GM23248 (cell line): ENCODE measurements around the gene C12orf56. TPM values are rescaled to one million over a fixed set of nuclear protein-coding genes. Genes with fewer than 3 reads are reported as not detected.

Source experiments
- DNase-seq: peaks from one replicate; pipeline ENCODE4 v3.0.0-alpha.2; 2015
- H2AFZ ChIP-seq: fragments of 200-600 bp; sonication (generic); 2 replicates; pipeline ENCODE4 v1.6.1; 2016; ENCODE audit warnings: antibody characterized with exemption
- H3F3A ChIP-seq: fragments of 200-600 bp; sonication (generic); 2 replicates; pipeline ENCODE4 v1.6.1; 2016; ENCODE audit warnings: mild to moderate bottlenecking, antibody characterized with exemption, mixed run types; ENCODE audit not compliant: insufficient read depth
- H3K27ac ChIP-seq: fragments of 200-600 bp; sonication (generic); 2 replicates; pipeline ENCODE4 v1.5.1; 2016; ENCODE audit warnings: mild to moderate bottlenecking
- H3K27me3 ChIP-seq: fragments of 200-600 bp; sonication (generic); replicated peaks from 2 replicates; pipeline ENCODE4 v1.6.1; 2016; ENCODE audit warnings: mild to moderate bottlenecking; ENCODE audit not compliant: insufficient read depth
- H3K36me3 ChIP-seq: fragments of 200-600 bp; sonication (generic); 2 replicates; pipeline ENCODE4 v1.6.1; 2016; ENCODE audit warnings: low read depth, mild to moderate bottlenecking
- H3K4me1 ChIP-seq: fragments of 200-600 bp; sonication (generic); 2 replicates; pipeline ENCODE4 v1.6.1; 2016; ENCODE audit warnings: mild to moderate bottlenecking; ENCODE audit not compliant: insufficient read depth
- H3K4me2 ChIP-seq: fragments of 200-600 bp; sonication (generic); one replicate; pipeline ENCODE4 v1.6.1; 2016; ENCODE audit warnings: mild to moderate bottlenecking; ENCODE audit not compliant: unreplicated experiment
- H3K4me3 ChIP-seq: fragments of 200-600 bp; sonication (generic); 2 replicates; pipeline ENCODE4 v1.5.1; 2016; ENCODE audit warnings: mild to moderate bottlenecking
- H3K79me2 ChIP-seq: fragments of 200-600 bp; sonication (generic); 2 replicates; pipeline ENCODE4 v1.6.1; 2016; ENCODE audit warnings: mild to moderate bottlenecking; ENCODE audit not compliant: insufficient read depth
- H3K9ac ChIP-seq: fragments of 200-600 bp; sonication (generic); 2 replicates; pipeline ENCODE4 v1.6.1; 2016; ENCODE audit warnings: mild to moderate bottlenecking
- H3K9me2 ChIP-seq: fragments of 200-600 bp; sonication (generic); 2 replicates; pipeline ENCODE4 v1.6.1; 2016; ENCODE audit warnings: mixed run types, mild to moderate bottlenecking, moderate library complexity; ENCODE audit not compliant: insufficient read depth
- H3K9me3 ChIP-seq: fragments of 200-600 bp; sonication (generic); one replicate; pipeline ENCODE4 v1.6.1; 2017; ENCODE audit warnings: low read depth
- H4K20me1 ChIP-seq: fragments of 200-600 bp; sonication (generic); 2 replicates; pipeline ENCODE4 v1.6.0; 2016; ENCODE audit not compliant: insufficient read depth
- EZH2 ChIP-seq: fragments of 200-600 bp; sonication (generic); IDR thresholded peaks from 2 replicates; pipeline ENCODE4 v1.6.1; 2018; ENCODE audit warnings: antibody characterized with exemption, mild to moderate bottlenecking; ENCODE audit not compliant: insufficient read depth, poor library complexity, severe bottlenecking
- EZH2phosphoT487 ChIP-seq: fragments of 200-600 bp; sonication (generic); IDR thresholded peaks from 2 replicates; pipeline ENCODE4 v1.6.1; 2018; ENCODE audit warnings: antibody characterized with exemption, moderate library complexity, mild to moderate bottlenecking, low read depth; ENCODE audit not compliant: insufficient read depth
- WGBS, 2 experiments: methylation state at CpG; one replicate each; pipeline ENCODE4 v1.1.6; 2015 to 2017; ENCODE audit warnings: low lambda C conversion rate in 2 of 2, low coverage in 1 of 2; ENCODE audit errors: missing lambda C conversion rate in 2 of 2; 5-methylcytosine and 5-hydroxymethylcytosine counted together
- in situ Hi-C: fragments of 300-500 bp; cut with MboI; formaldehyde crosslinking; loops from 2 replicates; pipeline ENCODE4 v1.15.0; 2020
- polyA plus RNA-seq: library from polyadenylated mRNA; unstranded; fragments of >200 nt; fragmentation: Nextera tagmentation; extraction: Ambion mirVana; gene quantifications from 2 replicates; pipeline ENCODE4 v1.2.1, GENCODE V29; 2016
- total RNA-seq: library from RNA; depleted of rRNA; stranded (reverse); fragments of >200 nt; shearing (Covaris generic); gene quantifications from 2 replicates; pipeline ENCODE4 v1.2.3, GENCODE V29; 2014

The C12orf56 gene
- total and polyA plus RNA-seq, 2 experiments from 2014 or later = 0.43 to 0.90 TPM

- Histone ChIP-seq H3K4me3 (no peak overlapping the region), H3K4me2 (no peak overlapping the region), H3K9me3 (no peaks in the 10 kb centered on the region), H3K27me3 (no peaks in the 10 kb centered on the region), H3K27ac (no peak overlapping the region), H3K79me2 (no peaks in the 10 kb centered on the region), H3K9me2 (no peaks in the 10 kb centered on the region), H3K9ac (no peak overlapping the region), H3K4me1 (peaks cover 8% of the 10 kb centered on the region; the same call in 1 of the 2 replicates), H3K36me3 (no peaks in the 10 kb centered on the region), H3F3A (no peaks in the 10 kb centered on the region), H2AFZ (no peak overlapping the region), H4K20me1 (no peaks in the 10 kb centered on the region)
- no peak for DNase-seq
- in situ Hi-C loops = no loop called here
- WGBS, 2 experiments = 7 to 12% methylated on average over 2 of the region's 2 CpGs
- TF ChIP-seq EZH2 (no peak), EZH2phosphoT487 (no peak)
Observed at GRCh38 chr12:64225626-64226025, 164.9 kb downstream of the C12orf56 start.

- WGBS, 2 experiments = 1% methylated on average over 56 of the region's 56 CpGs
- H3K79me2 ChIP-seq = no peaks in the 10 kb centered on the region
Observed at GRCh38 chr12:64222009-64222765, 168.4 kb downstream of the C12orf56 start, which contains the start of gene KICS2. TSS of gene KICS2 (minus strand) at chr12:64222296. CDS start at chr12:64222237, 59 bp downstream.

GRCh38 chr12:64221651-64222008 is 168.9 kb downstream of the C12orf56 start:
- Histone ChIP-seq H3K27ac (peak overlapping the region; percentile 86), H3K27me3 (no peaks in the 10 kb centered on the region), H3K4me1 (peaks cover 9% of the 10 kb centered on the region; the same call in 1 of the 2 replicates), H3K9me2 (no peaks in the 10 kb centered on the region), H3K79me2 (no peaks in the 10 kb centered on the region), H3K9ac (peak overlapping the region; percentile 94), H3K4me2 (peak overlapping the region; percentile 85), H3K4me3 (peak overlapping the region; percentile 92), H4K20me1 (no peaks in the 10 kb centered on the region), H2AFZ (peak overlapping the region; percentile 91), H3K36me3 (no peaks in the 10 kb centered on the region), H3F3A (no peaks in the 10 kb centered on the region), H3K9me3 (no peaks in the 10 kb centered on the region)
- TF ChIP-seq EZH2 (no peak), EZH2phosphoT487 (no peak)
- in situ Hi-C loops = no loop called here
- DNase-seq = peak; percentile 93
- WGBS, 2 experiments = 1% methylated on average over 16 of the region's 16 CpGs

More at GRCh38 chr12:64222009-64222765, 168.4 kb downstream of the C12orf56 start, which contains the start of gene KICS2:
- Histone ChIP-seq H3K4me2 (peak within 1 kb of the TSS; percentile 85), H3F3A (no peaks in the 10 kb centered on the region), H3K27me3 (no peaks in the 10 kb centered on the region), H3K9ac (peak within 1 kb of the TSS; percentile 94), H3K4me1 (peaks cover 9% of the 10 kb centered on the region; the same call in 1 of the 2 replicates), H3K27ac (peak within 1 kb of the TSS; percentile 86), H3K9me2 (no peaks in the 10 kb centered on the region), H3K4me3 (peak within 1 kb of the TSS; percentile 92), H3K36me3 (no peaks in the 10 kb centered on the region), H4K20me1 (no peaks in the 10 kb centered on the region), H3K9me3 (no peaks in the 10 kb centered on the region), H2AFZ (peak within 1 kb of the TSS; percentile 91)
- TF ChIP-seq EZH2phosphoT487 (no peak), EZH2 (no peak)
- peak; percentile 99 for DNase-seq
- in situ Hi-C loops = no loop called here

DNA sequence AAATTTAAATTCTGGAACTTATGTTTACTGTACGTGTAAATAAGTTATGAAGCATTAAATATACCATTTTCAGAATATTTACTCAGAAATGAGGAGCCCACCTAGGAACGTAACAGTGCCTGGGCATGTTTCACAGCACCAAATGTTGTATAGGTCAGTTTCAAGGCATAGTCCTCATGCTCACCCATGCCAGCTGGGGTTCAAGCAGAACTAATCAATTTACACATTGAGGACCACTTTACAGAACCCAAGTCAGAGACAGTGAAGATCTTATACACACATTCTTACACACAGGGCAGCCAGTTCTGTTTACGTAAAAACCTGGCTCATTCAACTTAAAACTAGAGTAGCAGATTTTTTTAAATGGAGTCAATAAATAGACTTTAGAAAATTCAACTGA is 170.5 kb downstream of the C12orf56 start:
- H3K4me3 ChIP-seq = no peak overlapping the region
- no peaks in the 10 kb centered on the region for H3K36me3 ChIP-seq
- in situ Hi-C loops = no loop called here
- 95 to 96% methylated on average over 3 of the region's 3 CpGs for WGBS, 2 experiments
- no peaks in the 10 kb centered on the region for H3K9me2 ChIP-seq
- H3K27me3 ChIP-seq = no peaks in the 10 kb centered on the region
- no peaks in the 10 kb centered on the region for H3F3A ChIP-seq
- H3K4me1 ChIP-seq = peaks cover 9% of the 10 kb centered on the region; the same call in 1 of the 2 replicates
- no peak for DNase-seq
- no peaks in the 10 kb centered on the region for H4K20me1 ChIP-seq
- no peak overlapping the region for H3K9ac ChIP-seq
- no peaks in the 10 kb centered on the region for H3K79me2 ChIP-seq
- no peaks in the 10 kb centered on the region for H3K9me3 ChIP-seq
- no peak for TF ChIP-seq EZH2phosphoT487
- no peak for TF ChIP-seq EZH2
- H2AFZ ChIP-seq = no peak overlapping the region; the same call in 1 of the 2 replicates
- H3K27ac ChIP-seq = no peak overlapping the region
- H3K4me2 ChIP-seq = no peak overlapping the region
